Brain microvascular endothelial cell (primary cell): Measurements from ENCODE around the gene ADGRA3.

ENCODE experiments used
- DNase-seq: peaks from one replicate; pipeline ENCODE4 v3.0.0-alpha.2; 2020
- H3K27ac ChIP-seq: fragments of 250-450 bp; sonication (Bioruptor Pico); 2 replicates; pipeline ENCODE4 v1.5.1; 2020; ENCODE audit warnings: mild to moderate bottlenecking, moderate library complexity
- H3K27me3 ChIP-seq: fragments of 250-450 bp; sonication (Bioruptor Pico); replicated peaks from 2 replicates; pipeline ENCODE4 v1.5.1; 2020; ENCODE audit warnings: mild to moderate bottlenecking
- H3K36me3 ChIP-seq: fragments of 250-450 bp; sonication (Bioruptor Pico); replicated peaks from 2 replicates; pipeline ENCODE4 v1.5.1; 2020; ENCODE audit warnings: mild to moderate bottlenecking
- H3K4me3 ChIP-seq: 2 replicates; pipeline ENCODE4 v1.5.1; 2011; ENCODE audit warnings: low read depth, mild to moderate bottlenecking, control low read depth, low read length, moderate library complexity
- in situ Hi-C: cut with HindIII; loops from 2 replicates; pipeline ENCODE4 v1.10.0; 2017; ENCODE audit warnings: low sequenced_read_pairs, low pct_ligation_motif_present
- TF ChIP-seq, protein P1 (sequence below): IDR thresholded peaks from 2 replicates; pipeline ENCODE4 v1.5.1; 2011; ENCODE audit warnings: low read depth, mild to moderate bottlenecking, moderate library complexity, low read length, control low read depth, inconsistent platforms; ENCODE audit errors: missing control alignments

ADGRA3 gene

DNA sequence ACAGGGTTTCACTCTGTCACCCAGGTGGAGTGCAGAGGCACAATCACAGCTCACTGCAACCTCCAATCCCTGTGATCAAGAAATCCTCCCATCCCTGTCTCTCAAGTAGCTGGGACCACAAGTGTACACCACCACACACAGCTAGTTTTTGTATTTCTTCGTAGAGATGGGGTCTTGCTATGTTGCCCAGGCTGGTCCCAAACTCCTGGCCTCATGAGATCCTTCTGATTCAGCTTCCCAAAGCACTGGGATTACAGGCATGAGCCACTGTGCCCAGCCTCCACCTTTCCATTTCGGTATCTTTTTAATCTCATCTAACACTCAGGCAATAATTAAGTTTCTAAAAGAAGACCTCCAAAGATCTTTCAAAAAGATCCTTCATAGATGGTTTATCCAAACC is 22.9 kb downstream of the ADGRA3 start:
- DNase-seq, result no peak
- Histone ChIP-seq H3K36me3 (no peaks in the 10 kb centered on the region), H3K27ac (no peak overlapping the region), H3K4me3 (no peak overlapping the region), H3K27me3 (no peaks in the 10 kb centered on the region)
- TF ChIP-seq, protein P1, sequence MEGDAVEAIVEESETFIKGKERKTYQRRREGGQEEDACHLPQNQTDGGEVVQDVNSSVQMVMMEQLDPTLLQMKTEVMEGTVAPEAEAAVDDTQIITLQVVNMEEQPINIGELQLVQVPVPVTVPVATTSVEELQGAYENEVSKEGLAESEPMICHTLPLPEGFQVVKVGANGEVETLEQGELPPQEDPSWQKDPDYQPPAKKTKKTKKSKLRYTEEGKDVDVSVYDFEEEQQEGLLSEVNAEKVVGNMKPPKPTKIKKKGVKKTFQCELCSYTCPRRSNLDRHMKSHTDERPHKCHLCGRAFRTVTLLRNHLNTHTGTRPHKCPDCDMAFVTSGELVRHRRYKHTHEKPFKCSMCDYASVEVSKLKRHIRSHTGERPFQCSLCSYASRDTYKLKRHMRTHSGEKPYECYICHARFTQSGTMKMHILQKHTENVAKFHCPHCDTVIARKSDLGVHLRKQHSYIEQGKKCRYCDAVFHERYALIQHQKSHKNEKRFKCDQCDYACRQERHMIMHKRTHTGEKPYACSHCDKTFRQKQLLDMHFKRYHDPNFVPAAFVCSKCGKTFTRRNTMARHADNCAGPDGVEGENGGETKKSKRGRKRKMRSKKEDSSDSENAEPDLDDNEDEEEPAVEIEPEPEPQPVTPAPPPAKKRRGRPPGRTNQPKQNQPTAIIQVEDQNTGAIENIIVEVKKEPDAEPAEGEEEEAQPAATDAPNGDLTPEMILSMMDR, result no peak
- in situ Hi-C loops, result no loop called here

DNA sequence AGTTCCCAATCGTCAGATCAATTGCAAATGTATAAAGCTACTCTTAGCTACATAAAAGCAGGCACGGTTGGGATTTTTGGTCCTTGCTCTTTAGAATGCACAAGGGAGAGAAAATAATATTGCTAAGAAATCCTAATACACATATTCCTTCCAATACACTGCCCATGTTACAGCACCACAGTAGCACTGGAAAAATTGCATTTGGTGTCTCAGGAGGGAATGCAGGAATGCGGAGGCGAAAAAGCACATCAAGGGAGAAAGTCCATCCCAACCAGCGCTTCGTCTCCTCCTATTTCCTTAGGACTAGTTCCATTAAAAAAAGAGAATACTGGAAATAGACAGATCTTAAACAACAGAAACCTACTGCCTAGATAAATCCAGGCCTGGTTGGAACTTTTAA is 23.9 kb downstream of the ADGRA3 start:
- no peak for DNase-seq
- TF ChIP-seq, protein P1, result no peak
- Histone ChIP-seq H3K27me3 (no peaks in the 10 kb centered on the region), H3K4me3 (no peak overlapping the region), H3K36me3 (no peaks in the 10 kb centered on the region), H3K27ac (no peak overlapping the region)
- in situ Hi-C loops, result no loop called here

DNA sequence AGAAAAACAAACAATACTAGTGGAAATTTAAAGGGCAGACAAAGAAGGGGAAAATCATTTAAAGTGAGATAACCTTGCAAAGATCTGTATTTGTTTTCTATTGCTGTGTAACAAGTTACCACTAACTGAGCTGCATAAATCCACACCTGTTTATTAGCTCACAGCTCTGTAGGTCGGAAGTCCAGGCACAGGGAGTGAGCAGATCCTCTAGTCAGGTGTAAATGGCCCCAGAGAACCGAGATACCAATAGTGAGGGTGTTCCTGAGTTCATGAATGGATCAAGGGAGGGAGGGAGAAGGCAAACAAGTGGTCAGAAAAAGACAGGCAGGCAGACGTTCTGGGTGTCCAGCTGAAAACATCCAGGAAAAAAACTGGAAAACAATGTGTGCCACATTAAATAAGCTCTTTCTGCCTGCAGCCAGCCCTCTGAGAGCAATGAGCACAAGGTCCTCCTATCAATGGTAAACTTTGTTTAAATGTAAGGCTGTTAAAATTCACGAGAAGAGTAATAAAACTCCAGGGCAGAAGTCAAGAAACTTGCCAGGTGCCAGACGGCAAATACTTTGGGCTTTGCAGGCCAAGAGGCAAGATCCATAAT is 25.0 kb downstream of the ADGRA3 start:
- Histone ChIP-seq H3K27ac (no peak overlapping the region), H3K36me3 (no peaks in the 10 kb centered on the region), H3K4me3 (no peak overlapping the region), H3K27me3 (no peaks in the 10 kb centered on the region)
- TF ChIP-seq, protein P1, result no peak
- DNase-seq, result no peak
- in situ Hi-C loops, result no loop called here

DNA sequence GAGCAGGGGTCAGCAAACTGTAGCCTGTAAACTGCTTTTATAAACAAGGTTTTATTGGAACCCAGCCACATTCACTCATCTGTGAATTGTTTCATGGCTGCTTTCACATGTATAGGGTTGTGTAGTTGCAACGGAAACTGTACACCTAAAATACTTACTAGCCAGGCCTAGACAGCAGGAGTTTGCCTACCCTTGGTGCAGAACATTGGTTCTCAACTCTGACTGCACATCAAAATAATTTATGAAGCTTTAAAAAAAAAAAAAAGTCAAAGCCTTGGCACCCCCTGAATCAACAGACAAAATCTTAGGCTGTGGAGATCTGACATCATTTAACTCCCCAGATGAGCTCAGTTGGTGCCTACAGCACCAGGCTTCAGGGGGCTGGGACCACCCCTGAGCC is 27.8 kb downstream of the ADGRA3 start:
- Histone ChIP-seq H3K27me3 (no peaks in the 10 kb centered on the region), H3K36me3 (no peaks in the 10 kb centered on the region), H3K27ac (no peak overlapping the region), H3K4me3 (no peak overlapping the region)
- no peak for DNase-seq
- TF ChIP-seq, protein P1, result no peak
- in situ Hi-C loops, result no loop called here

DNA sequence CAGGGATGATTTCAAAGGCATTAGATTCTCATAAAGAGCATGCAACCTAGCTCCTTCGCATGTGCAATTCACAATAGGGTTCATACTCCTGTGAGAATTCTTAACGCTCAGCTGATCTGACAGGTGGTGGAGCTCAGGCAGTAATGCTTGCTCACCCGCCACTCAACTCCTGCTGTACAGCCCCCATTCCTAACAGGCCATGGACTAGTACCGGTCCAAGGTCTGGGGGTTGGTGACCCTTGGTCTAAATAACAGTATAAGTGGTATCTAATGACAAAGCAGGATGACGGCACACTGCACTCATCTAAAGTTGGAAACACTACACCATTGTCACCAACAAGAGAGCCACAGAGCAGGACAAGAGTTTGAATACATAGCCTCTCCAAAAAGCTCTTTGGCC is 28.5 kb downstream of the ADGRA3 start:
- TF ChIP-seq, protein P1, result no peak
- H3K36me3 ChIP-seq, result no peaks in the 10 kb centered on the region
- in situ Hi-C loops, result no loop called here
- no peak for DNase-seq
- no peak overlapping the region for H3K4me3 ChIP-seq
- no peaks in the 10 kb centered on the region for H3K27me3 ChIP-seq
- H3K27ac ChIP-seq, result no peak overlapping the region

DNA sequence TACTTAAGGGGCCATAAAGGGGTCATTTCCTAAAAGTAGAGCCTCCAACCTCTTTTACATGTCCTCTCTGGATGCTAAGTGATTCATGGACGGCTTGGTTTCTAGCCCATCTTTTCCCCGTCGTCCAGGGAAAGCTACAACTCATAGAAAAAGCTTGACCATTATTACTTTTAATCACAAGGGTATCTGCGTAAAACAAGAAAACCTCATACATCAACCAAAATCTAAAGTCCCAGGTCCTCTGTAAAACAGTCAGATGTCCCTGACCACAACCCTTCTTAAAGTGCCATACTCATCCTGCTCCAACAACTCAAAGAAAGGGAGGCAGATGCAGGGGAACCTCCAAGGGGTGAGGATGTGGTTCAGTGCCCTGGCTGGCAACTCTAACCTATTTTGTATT is 29.6 kb downstream of the ADGRA3 start:
- TF ChIP-seq, protein P1, result no peak
- DNase-seq, result no peak
- no peak overlapping the region for H3K4me3 ChIP-seq
- in situ Hi-C loops, result no loop called here
- no peaks in the 10 kb centered on the region for H3K27me3 ChIP-seq
- H3K27ac ChIP-seq, result no peak overlapping the region
- no peaks in the 10 kb centered on the region for H3K36me3 ChIP-seq
